SK-N-SH treated with all-trans-retinoic acid at 6 μM for 48 hours (cell line): ENCODE measurements around the gene ZFHX3.

Experiments
- ESRRG ChIP-seq: fragments of 250-450 bp; sonication (Bioruptor Pico); IDR thresholded peaks from 2 replicates; pipeline ENCODE4 v1.6.1; 2021; ENCODE audit warnings: mild to moderate bottlenecking
- PATZ1 ChIP-seq: fragments of 250-450 bp; sonication (Bioruptor Pico); IDR thresholded peaks from 2 replicates; pipeline ENCODE4 v1.8.0; 2020; ENCODE audit warnings: mild to moderate bottlenecking, moderate library complexity, borderline replicate concordance
- TSHZ2 ChIP-seq: fragments of 250-450 bp; sonication (Bioruptor Pico); IDR thresholded peaks from 2 replicates; pipeline ENCODE4 v1.5.0; 2020; ENCODE audit warnings: mild to moderate bottlenecking, moderate library complexity

- TF ChIP-seq PATZ1 (no peak), ESRRG (CRISPR knock-in tag) (no peak), TSHZ2 (CRISPR knock-in tag) (no peak)
Measured at GRCh38 chr16:73002866-73003265, 45.1 kb downstream of the ZFHX3 start.
